Natural killer cell (primary cell): ENCODE results near the gene THSD4. TPM values are rescaled to one million over a fixed set of nuclear protein-coding genes. Genes with fewer than 3 reads are reported as not detected.

Source experiments
- ATAC-seq, 3 donors: fragments of 150-1000 bp in 2 of 3; fragments of 200-7000 bp in 1 of 3; cut with Tn5 transposase; 1 replicate in 1 of 3; 2 replicates in 2 of 3; pipeline ENCODE4 v1.10.0; 2021; ENCODE audit warnings: mild to moderate bottlenecking in 2 of 3, moderate library complexity in 2 of 3
- DNase-seq, 2 donors: peaks; one replicate each; pipeline versions ENCODE4 v3.0.0 to v3.0.0-alpha.2; 2013 to 2021; ENCODE audit warnings: mixed read lengths in 1 of 2
- H3K27ac ChIP-seq: one replicate; pipeline ENCODE4 v1.5.1; 2013; ENCODE audit warnings: mild to moderate bottlenecking, low read length
- H3K27me3 ChIP-seq: one replicate; pipeline ENCODE4 v1.6.1; 2013; ENCODE audit warnings: low read length; ENCODE audit not compliant: control insufficient read depth, insufficient read depth
- H3K36me3 ChIP-seq: one replicate; pipeline ENCODE4 v1.6.1; 2013; ENCODE audit warnings: low read length; ENCODE audit not compliant: control insufficient read depth, insufficient read depth
- H3K4me1 ChIP-seq: one replicate; pipeline ENCODE4 v1.6.1; 2013; ENCODE audit warnings: low read length; ENCODE audit not compliant: control insufficient read depth, insufficient read depth
- H3K4me3 ChIP-seq: one replicate; pipeline ENCODE4 v1.5.1; 2013; ENCODE audit warnings: low read length
- H3K9me3 ChIP-seq: one replicate; pipeline ENCODE4 v1.6.1; 2013; ENCODE audit warnings: low read length; ENCODE audit not compliant: control insufficient read depth, insufficient read depth
- H3K27ac Mint-ChIP-seq, 2 donors: one replicate each; pipeline ENCODE4 v1.8.0; 2022; ENCODE audit warnings: mild to moderate bottlenecking in 2 of 2, mixed read lengths in 2 of 2, moderate library complexity in 1 of 2
- H3K27me3 Mint-ChIP-seq, 2 donors: one replicate each; pipeline ENCODE4 v1.8.0; 2022; ENCODE audit warnings: low read depth in 2 of 2, mixed read lengths in 2 of 2
- H3K36me3 Mint-ChIP-seq: one replicate; pipeline ENCODE4 v1.8.0; 2022; ENCODE audit warnings: mixed read lengths
- H3K4me1 Mint-ChIP-seq, 2 donors: one replicate each; pipeline ENCODE4 v1.8.0; 2022; ENCODE audit warnings: mixed read lengths in 2 of 2
- H3K4me3 Mint-ChIP-seq: one replicate; pipeline ENCODE4 v1.8.0; 2022; ENCODE audit warnings: mild to moderate bottlenecking, moderate library complexity, mixed read lengths
- H3K9me3 Mint-ChIP-seq, 2 donors: one replicate each; pipeline ENCODE4 v1.8.0; 2022; ENCODE audit warnings: mixed read lengths in 2 of 2
- WGBS: methylation state at CpG from one replicate; pipeline ENCODE4 v1.1.7; 2013; ENCODE audit warnings: missing lambda C conversion rate; ENCODE audit not compliant: insufficient coverage; 5-methylcytosine and 5-hydroxymethylcytosine counted together
- intact Hi-C: fragments of 100-400 bp; cut with micrococcal nuclease; formaldehyde crosslinking; loops from one replicate; pipeline ENCODE4 v1.14.2; 2022
- total RNA-seq, 4 donors: library from RNA; stranded (reverse); fragments of 120-200 nt in 1 of 4; gene quantifications; one replicate each; pipeline versions ENCODE4 v1.2.3 to v1.2.4, GENCODE V29; 2013 to 2022
- TF ChIP-seq, protein P1 (sequence below): fragments of 200-600 bp; IDR thresholded peaks from one replicate; pipeline ENCODE4 v1.8.0; 2022; ENCODE audit warnings: antibody characterized with exemption

THSD4 gene
- total RNA-seq, 3 donors from 2014 or later (not counting 1 experiment from before 2014, with no cell fraction given) = not detected

DNA sequence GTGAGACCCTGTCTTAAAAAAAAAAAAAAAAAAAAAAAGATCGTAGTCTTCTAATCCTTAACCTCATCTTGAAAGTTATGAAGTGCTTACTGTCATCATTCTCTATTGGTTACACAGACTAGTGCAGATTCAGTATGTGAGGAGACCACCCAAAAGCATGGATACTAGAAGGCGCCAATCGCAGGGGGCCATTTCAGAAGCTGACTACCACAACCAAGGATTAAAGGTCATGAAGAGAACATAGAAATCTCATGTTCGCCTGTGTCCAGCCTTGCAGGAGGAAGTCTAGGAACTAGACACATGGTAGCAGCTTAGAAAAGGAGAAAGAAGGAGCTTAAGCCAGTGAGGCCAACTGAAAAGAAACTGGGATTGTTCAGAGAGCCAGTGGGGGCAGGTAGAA lies 207.8 kb downstream of the THSD4 start:
- DNase-seq (no peak), ATAC-seq (no peak)
- no peaks in the 10 kb centered on the region for H3K9me3 ChIP-seq
- no peaks in the 10 kb centered on the region for H3K36me3 ChIP-seq
- Mint-ChIP-seq H3K9me3 (no peaks in the 10 kb centered on the region), H3K36me3 (no peaks in the 10 kb centered on the region), H3K27ac (no peak overlapping the region), H3K27me3 (peaks cover 5 to 22% of the 10 kb centered on the region in 2 donors), H3K4me1 (no peaks in the 10 kb centered on the region), H3K4me3 (no peak overlapping the region)
- WGBS = 89% methylated on average over 3 of the region's 4 CpGs
- H3K27ac ChIP-seq = no peak overlapping the region
- TF ChIP-seq, protein P1, sequence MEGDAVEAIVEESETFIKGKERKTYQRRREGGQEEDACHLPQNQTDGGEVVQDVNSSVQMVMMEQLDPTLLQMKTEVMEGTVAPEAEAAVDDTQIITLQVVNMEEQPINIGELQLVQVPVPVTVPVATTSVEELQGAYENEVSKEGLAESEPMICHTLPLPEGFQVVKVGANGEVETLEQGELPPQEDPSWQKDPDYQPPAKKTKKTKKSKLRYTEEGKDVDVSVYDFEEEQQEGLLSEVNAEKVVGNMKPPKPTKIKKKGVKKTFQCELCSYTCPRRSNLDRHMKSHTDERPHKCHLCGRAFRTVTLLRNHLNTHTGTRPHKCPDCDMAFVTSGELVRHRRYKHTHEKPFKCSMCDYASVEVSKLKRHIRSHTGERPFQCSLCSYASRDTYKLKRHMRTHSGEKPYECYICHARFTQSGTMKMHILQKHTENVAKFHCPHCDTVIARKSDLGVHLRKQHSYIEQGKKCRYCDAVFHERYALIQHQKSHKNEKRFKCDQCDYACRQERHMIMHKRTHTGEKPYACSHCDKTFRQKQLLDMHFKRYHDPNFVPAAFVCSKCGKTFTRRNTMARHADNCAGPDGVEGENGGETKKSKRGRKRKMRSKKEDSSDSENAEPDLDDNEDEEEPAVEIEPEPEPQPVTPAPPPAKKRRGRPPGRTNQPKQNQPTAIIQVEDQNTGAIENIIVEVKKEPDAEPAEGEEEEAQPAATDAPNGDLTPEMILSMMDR = no peak
- no peaks in the 10 kb centered on the region for H3K27me3 ChIP-seq
- H3K4me3 ChIP-seq = no peak overlapping the region
- H3K4me1 ChIP-seq = no peaks in the 10 kb centered on the region
- intact Hi-C loops = no loop called here

DNA sequence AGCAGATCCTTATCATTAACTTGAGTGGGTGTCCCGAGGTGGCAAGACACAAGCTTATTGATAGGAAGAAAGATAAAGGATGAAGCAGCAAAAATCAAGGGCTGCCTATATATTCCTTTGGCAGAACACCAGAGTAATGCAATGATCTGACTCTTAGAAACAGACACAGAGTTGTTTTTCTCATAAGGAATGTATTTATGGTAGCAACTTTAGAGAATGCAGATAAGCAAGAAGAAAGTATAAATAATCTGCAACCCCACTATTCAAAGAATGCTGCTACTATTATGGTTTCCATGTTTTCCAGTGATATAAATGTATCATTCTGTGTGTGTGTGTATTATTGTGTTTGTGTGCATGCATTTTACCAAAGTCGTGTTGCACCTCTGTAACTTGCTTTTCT lies 208.3 kb downstream of the THSD4 start:
- intact Hi-C loops = no loop called here
- no peaks in the 10 kb centered on the region for H3K4me1 Mint-ChIP-seq
- H3K27ac ChIP-seq = no peak overlapping the region
- H3K27ac Mint-ChIP-seq = no peak overlapping the region
- H3K27me3 Mint-ChIP-seq = peaks cover 5 to 22% of the 10 kb centered on the region in 2 donors
- H3K27me3 ChIP-seq = no peaks in the 10 kb centered on the region
- H3K4me1 ChIP-seq = no peaks in the 10 kb centered on the region
- H3K36me3 Mint-ChIP-seq = no peaks in the 10 kb centered on the region
- DNase-seq = no peak
- ATAC-seq = no peak
- no peak overlapping the region for H3K4me3 ChIP-seq
- no peak overlapping the region for H3K4me3 Mint-ChIP-seq
- no peaks in the 10 kb centered on the region for H3K9me3 Mint-ChIP-seq
- no peaks in the 10 kb centered on the region for H3K36me3 ChIP-seq
- no peaks in the 10 kb centered on the region for H3K9me3 ChIP-seq
- TF ChIP-seq, protein P1 = no peak
- WGBS = 34% methylated on average over 2 of the region's 2 CpGs

DNA sequence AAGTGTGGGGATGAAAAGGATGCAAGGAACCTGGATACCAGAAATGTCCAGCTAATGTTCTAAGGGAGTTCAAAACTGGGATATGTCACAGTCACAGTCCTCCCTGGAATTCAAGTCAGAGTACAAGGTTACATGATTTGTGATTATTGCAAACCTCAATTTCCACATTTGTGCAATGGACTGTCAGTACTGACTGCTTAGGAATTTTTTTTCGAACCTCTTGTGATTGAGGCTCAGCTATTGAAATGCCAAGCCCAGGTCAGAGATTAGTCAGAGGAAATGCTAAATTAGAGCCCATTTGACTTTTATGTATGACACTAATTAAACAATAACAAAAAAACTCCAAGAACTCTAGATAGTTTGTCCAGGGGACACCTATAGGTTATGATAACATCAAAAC lies 210.2 kb downstream of the THSD4 start:
- H3K27me3 ChIP-seq = no peaks in the 10 kb centered on the region
- H3K4me1 ChIP-seq = no peaks in the 10 kb centered on the region
- ATAC-seq (no peak), DNase-seq (no peak)
- Mint-ChIP-seq H3K27ac (no peak overlapping the region), H3K36me3 (no peaks in the 10 kb centered on the region), H3K4me3 (no peak overlapping the region), H3K9me3 (no peaks in the 10 kb centered on the region), H3K27me3 (peaks cover 5 to 14% of the 10 kb centered on the region in 2 donors), H3K4me1 (no peaks in the 10 kb centered on the region)
- H3K9me3 ChIP-seq = no peaks in the 10 kb centered on the region
- TF ChIP-seq, protein P1 = no peak
- WGBS = 73% methylated on average over 1 of the region's 1 CpG
- no peak overlapping the region for H3K4me3 ChIP-seq
- intact Hi-C loops = no loop called here
- no peak overlapping the region for H3K27ac ChIP-seq
- no peaks in the 10 kb centered on the region for H3K36me3 ChIP-seq

DNA sequence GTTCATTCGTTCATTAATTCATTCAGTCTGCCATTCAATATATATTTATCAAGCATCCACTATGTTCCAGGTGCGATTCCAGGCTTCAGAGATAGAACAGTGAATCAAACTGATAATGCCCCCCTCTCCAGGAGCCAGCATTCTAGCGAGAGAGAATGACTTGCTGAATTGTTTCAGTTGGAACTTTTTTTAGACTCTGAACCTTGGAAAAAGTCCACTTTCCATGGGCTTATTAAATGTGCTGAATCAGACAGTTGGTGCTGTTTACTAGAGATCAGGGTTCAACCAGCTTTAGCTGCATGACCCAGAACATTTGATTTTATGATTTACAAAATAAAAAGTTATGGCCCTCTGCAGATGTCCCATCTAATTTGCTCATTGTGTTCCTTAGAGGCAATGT lies 213.2 kb downstream of the THSD4 start:
- WGBS = 83% methylated on average over 3 of the region's 3 CpGs
- H3K27ac Mint-ChIP-seq = no peak overlapping the region
- Histone ChIP-seq H3K9me3 (no peaks in the 10 kb centered on the region), H3K27me3 (no peaks in the 10 kb centered on the region), H3K4me3 (no peak overlapping the region), H3K4me1 (no peaks in the 10 kb centered on the region), H3K36me3 (no peaks in the 10 kb centered on the region), H3K27ac (no peak overlapping the region)
- ATAC-seq = no peak
- no peaks in the 10 kb centered on the region for H3K36me3 Mint-ChIP-seq
- H3K9me3 Mint-ChIP-seq = no peaks in the 10 kb centered on the region
- no peak overlapping the region for H3K4me3 Mint-ChIP-seq
- H3K27me3 Mint-ChIP-seq = peaks cover 2 to 8% of the 10 kb centered on the region in 2 donors
- intact Hi-C loops = no loop called here
- TF ChIP-seq, protein P1 = no peak
- H3K4me1 Mint-ChIP-seq = no peaks in the 10 kb centered on the region
- DNase-seq = no peak
